ENCODE results near the gene CDC42BPB. TPM values are rescaled to one million over a fixed set of nuclear protein-coding genes. Genes with fewer than 3 reads are reported as not detected.

CDC42BPB gene
- total RNA-seq, 1 donor from 2014 or later, result 64.6 TPM

GRCh38 chr14:102885737-102886447, 171.5 kb downstream of the CDC42BPB start:
- ATAC-seq (ENCODE audit: poor library complexity), result no peak
- no peak for DNase-seq
- intact Hi-C loops (cut with DNase I), result no loop called here

- DNase-seq, result no peak
- ATAC-seq (ENCODE audit: poor library complexity), result no peak
- intact Hi-C loops (cut with DNase I), result no loop called here
Measured at GRCh38 chr14:102883554-102883953, 173.8 kb downstream of the CDC42BPB start.

GRCh38 chr14:102883089-102883541, 174.2 kb downstream of the CDC42BPB start:
- ATAC-seq (ENCODE audit: poor library complexity) (no peak), DNase-seq (no peak)
- intact Hi-C loops (cut with DNase I), result no loop called here

Other genes starting within 250 kb of the CDC42BPB start
- not detected for gene AMN, start 134.9 kb downstream of the CDC42BPB start, total RNA-seq
- gene LBHD2, start 26.7 kb upstream of the CDC42BPB start, total RNA-seq, result not detected
- gene EXOC3L4, start 37.2 kb upstream of the CDC42BPB start, total RNA-seq, result 0.38 TPM
- 46.7 TPM for gene TNFAIP2, start 65.9 kb upstream of the CDC42BPB start, total RNA-seq

All from Right ventricle myocardium superior (tissue), 1 donor.